Liver (tissue), 3 donors: ENCODE measurements around the gene SMC6.

Source experiments
- CTCF ChIP-seq: fragments of 150-350 bp; IDR thresholded peaks from 2 replicates; pipeline ENCODE4 v1.5.1; 2017; ENCODE audit warnings: improper control_type of control experiment, low read depth, low read length; ENCODE audit not compliant: missing input control
- GABPA ChIP-seq, 2 donors: IDR thresholded peaks in 1 of 2; conservative IDR thresholded peaks in 1 of 2; 2 replicates each; pipeline ENCODE4 v1.6.1; 2016; ENCODE audit warnings: antibody characterized with exemption in 2 of 2, mild to moderate bottlenecking in 1 of 2, moderate library complexity in 1 of 2
- MAX ChIP-seq: IDR thresholded peaks from 2 replicates; pipeline ENCODE4 v1.6.1; 2016; ENCODE audit warnings: antibody characterized with exemption
- RAD21 ChIP-seq, 2 donors: IDR thresholded peaks; 2 replicates each; pipeline ENCODE4 v1.6.1; 2016; ENCODE audit warnings: antibody characterized with exemption in 2 of 2, mild to moderate bottlenecking in 2 of 2
- REST ChIP-seq: IDR thresholded peaks from 2 replicates; pipeline ENCODE4 v1.6.1; 2016; ENCODE audit warnings: antibody characterized with exemption, mild to moderate bottlenecking
- SP1 ChIP-seq: IDR thresholded peaks from 2 replicates; pipeline ENCODE4 v1.6.1; 2018; ENCODE audit warnings: antibody characterized with exemption, mild to moderate bottlenecking
- YY1 ChIP-seq: IDR thresholded peaks from 2 replicates; pipeline ENCODE4 v1.6.1; 2016; ENCODE audit warnings: antibody characterized with exemption, mild to moderate bottlenecking
- donor health status: healthy.
- donor health status: healthy.

GRCh38 chr2:17660219-17660618 lies 93.4 kb downstream of the SMC6 start:
- TF ChIP-seq YY1 = no peak
- TF ChIP-seq CTCF = no peak
- no peak for TF ChIP-seq REST
- no peak for TF ChIP-seq RAD21 (IDR thresholded peaks at IDR 0.05)
- no peak for TF ChIP-seq MAX
- no peak for TF ChIP-seq SP1
- TF ChIP-seq GABPA (IDR thresholded peaks at IDR 0.05 in 1 of 2, conservative IDR thresholded peaks at IDR 0.05 in 1 of 2) = no peak
